Muscle of back (tissue), 11 donors: Measurements from ENCODE around the gene LYRM4. TPM values are rescaled to one million over a fixed set of nuclear protein-coding genes. Genes with fewer than 3 reads are reported as not detected.

Experiments used
- DNase-seq, 3 donors: peaks; one replicate each; pipeline versions ENCODE4 v3.0.0 to v3.0.0-alpha.2; 2013
- polyA plus RNA-seq, 10 donors: library from polyadenylated mRNA; unstranded; fragments of 120-200 nt; gene quantifications; one replicate each; pipeline ENCODE4 v1.2.1, GENCODE V29; 2013; ENCODE audit not compliant: insufficient read length in 10 of 10

The LYRM4 gene
- polyA plus RNA-seq, 10 donors: 20.3 to 35.7 (median 25.2) TPM

- no peak for DNase-seq
Observed at GRCh38 chr6:5206920-5207561, 53.7 kb downstream of the LYRM4 start.

- peak; percentile 69 to 92 (median 70) for DNase-seq
Observed at GRCh38 chr6:5205877-5206850, 54.6 kb downstream of the LYRM4 start.

- DNase-seq: peak in 1 of 3 donors; percentile 75
Observed at GRCh38 chr6:5205035-5205507, 55.7 kb downstream of the LYRM4 start.

GRCh38 chr6:5204376-5204775 lies 56.4 kb downstream of the LYRM4 start:
- DNase-seq: no peak

GRCh38 chr6:5203546-5203945 lies 57.2 kb downstream of the LYRM4 start:
- DNase-seq: peak; percentile 60 to 91 (median 69)

GRCh38 chr6:5202941-5203340 lies 57.8 kb downstream of the LYRM4 start:
- DNase-seq: no peak

- DNase-seq: no peak
Observed at GRCh38 chr6:5202206-5202605, 58.5 kb downstream of the LYRM4 start.

- no peak for DNase-seq
Observed at GRCh38 chr6:5201271-5201670, 59.5 kb downstream of the LYRM4 start.

GRCh38 chr6:5199702-5200101 lies 61.0 kb downstream of the LYRM4 start:
- DNase-seq: no peak

- DNase-seq: no peak
Observed at GRCh38 chr6:5199283-5199682, 61.5 kb downstream of the LYRM4 start.

GRCh38 chr6:5197084-5197483 lies 63.7 kb downstream of the LYRM4 start:
- no peak for DNase-seq

- no peak for DNase-seq
Observed at GRCh38 chr6:5192135-5192794, 68.5 kb downstream of the LYRM4 start.

GRCh38 chr6:5191722-5192121 lies 69.0 kb downstream of the LYRM4 start:
- DNase-seq: no peak

GRCh38 chr6:5191222-5191621 lies 69.5 kb downstream of the LYRM4 start:
- no peak for DNase-seq

- peak in 1 of 3 donors; percentile 87 for DNase-seq
Observed at GRCh38 chr6:5190507-5190906, 70.2 kb downstream of the LYRM4 start.

- DNase-seq: no peak
Observed at GRCh38 chr6:5188646-5189045, 72.1 kb downstream of the LYRM4 start.

- no peak for DNase-seq
Observed at GRCh38 chr6:5184878-5185277, 75.9 kb downstream of the LYRM4 start.

- peak in 1 of 3 donors; percentile 39 for DNase-seq
Observed at GRCh38 chr6:5184218-5184617, 76.5 kb downstream of the LYRM4 start.

GRCh38 chr6:5181510-5182317 lies 79.0 kb downstream of the LYRM4 start:
- DNase-seq: no peak

- no peak for DNase-seq
Observed at GRCh38 chr6:5180636-5181035, 80.1 kb downstream of the LYRM4 start.

GRCh38 chr6:5179917-5180316 lies 80.8 kb downstream of the LYRM4 start:
- DNase-seq: no peak
